Colonic mucosa (tissue), 4 donors: ENCODE measurements around the gene PIAS4. TPM values are rescaled to one million over a fixed set of nuclear protein-coding genes. Genes with fewer than 3 reads are reported as not detected.

ENCODE experiments used
- DNase-seq: peaks from one replicate; pipeline ENCODE4 v3.0.0-alpha.2; 2020
- H3K27ac ChIP-seq: fragments of 200-600 bp; one replicate; pipeline ENCODE4 v1.8.0; 2021
- H3K27me3 ChIP-seq: fragments of 200-600 bp; one replicate; pipeline ENCODE4 v1.8.0; 2021
- H3K36me3 ChIP-seq: fragments of 200-600 bp; one replicate; pipeline ENCODE4 v1.8.0; 2021
- H3K4me1 ChIP-seq: fragments of 200-600 bp; one replicate; pipeline ENCODE4 v1.8.0; 2021; ENCODE audit warnings: mild to moderate bottlenecking
- H3K4me3 ChIP-seq: fragments of 200-600 bp; one replicate; pipeline ENCODE4 v1.8.0; 2021
- H3K9ac ChIP-seq, 2 donors: one replicate each; pipeline ENCODE4 v1.7.0; 2013; ENCODE audit warnings: control low read depth in 2 of 2, low read depth in 2 of 2, low read length in 2 of 2
- H3K9me3 ChIP-seq: fragments of 200-600 bp; one replicate; pipeline ENCODE4 v1.8.0; 2021
- intact Hi-C: fragments of 100-400 bp; cut with DNase I; formaldehyde crosslinking; loops from one replicate; pipeline ENCODE4 v1.14.1; 2022
- total RNA-seq, 2 donors: library from RNA; stranded (reverse); fragmentation: NEBNext Ultra II Directional in 1 of 2; extraction: Animal tissue kit (Norgen Biotek cat#: 25700) in 1 of 2; gene quantifications; one replicate each; pipeline ENCODE4 v1.2.1, GENCODE V29; 2021
- TF ChIP-seq, protein P1 (sequence below): fragments of 200-600 bp; IDR thresholded peaks from one replicate; pipeline ENCODE4 v1.8.0; 2022; ENCODE audit warnings: antibody characterized with exemption, mild to moderate bottlenecking
- donor health status: healthy.
- donor health status: DM: no; HTN: no; CAD: no.
- donor health status: DM: no; HTN: no; CAD: no.

Gene PIAS4
- total RNA-seq, 2 donors from 2014 or later, result 29.9 to 31.5 TPM

GRCh38 chr19:4016903-4017638, 9.5 kb downstream of the PIAS4 start:
- no peak for DNase-seq
- H3K36me3 ChIP-seq, result peaks cover 8% of the 10 kb centered on the region
- H3K4me1 ChIP-seq, result peaks cover 4% of the 10 kb centered on the region
- H3K4me3 ChIP-seq, result no peak overlapping the region
- H3K9ac ChIP-seq, result no peak overlapping the region
- TF ChIP-seq, protein P1, sequence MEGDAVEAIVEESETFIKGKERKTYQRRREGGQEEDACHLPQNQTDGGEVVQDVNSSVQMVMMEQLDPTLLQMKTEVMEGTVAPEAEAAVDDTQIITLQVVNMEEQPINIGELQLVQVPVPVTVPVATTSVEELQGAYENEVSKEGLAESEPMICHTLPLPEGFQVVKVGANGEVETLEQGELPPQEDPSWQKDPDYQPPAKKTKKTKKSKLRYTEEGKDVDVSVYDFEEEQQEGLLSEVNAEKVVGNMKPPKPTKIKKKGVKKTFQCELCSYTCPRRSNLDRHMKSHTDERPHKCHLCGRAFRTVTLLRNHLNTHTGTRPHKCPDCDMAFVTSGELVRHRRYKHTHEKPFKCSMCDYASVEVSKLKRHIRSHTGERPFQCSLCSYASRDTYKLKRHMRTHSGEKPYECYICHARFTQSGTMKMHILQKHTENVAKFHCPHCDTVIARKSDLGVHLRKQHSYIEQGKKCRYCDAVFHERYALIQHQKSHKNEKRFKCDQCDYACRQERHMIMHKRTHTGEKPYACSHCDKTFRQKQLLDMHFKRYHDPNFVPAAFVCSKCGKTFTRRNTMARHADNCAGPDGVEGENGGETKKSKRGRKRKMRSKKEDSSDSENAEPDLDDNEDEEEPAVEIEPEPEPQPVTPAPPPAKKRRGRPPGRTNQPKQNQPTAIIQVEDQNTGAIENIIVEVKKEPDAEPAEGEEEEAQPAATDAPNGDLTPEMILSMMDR, result no peak
- H3K9me3 ChIP-seq, result no peaks in the 10 kb centered on the region
- no peak overlapping the region for H3K27ac ChIP-seq
- intact Hi-C loops, result no loop called here
- H3K27me3 ChIP-seq, result no peaks in the 10 kb centered on the region

DNA sequence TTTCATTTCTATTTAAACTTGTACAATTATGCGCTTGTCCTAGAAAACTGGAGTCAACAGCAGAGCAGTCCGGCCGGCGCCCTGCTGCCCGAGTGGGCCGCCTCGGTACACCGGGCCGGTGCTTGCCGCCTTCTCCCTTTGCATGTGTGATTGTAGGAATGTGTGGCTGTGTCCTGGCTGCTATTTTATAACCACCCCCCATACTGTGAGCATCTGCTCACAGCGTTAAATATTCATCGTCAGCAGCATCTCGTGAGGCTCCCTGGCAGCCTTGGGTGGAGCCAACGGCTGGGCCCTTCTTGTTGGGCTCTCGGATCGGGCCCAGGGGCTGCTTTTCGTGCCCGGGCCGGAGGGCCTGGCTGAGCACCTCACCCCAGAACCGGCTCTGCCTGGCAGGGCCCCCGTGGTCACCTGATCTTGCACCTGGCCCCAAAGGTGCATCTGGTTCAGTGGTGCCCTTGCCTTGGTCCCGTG, 10.6 kb downstream of the PIAS4 start:
- intact Hi-C loops, result no loop called here
- no peaks in the 10 kb centered on the region for H3K9me3 ChIP-seq
- H3K27ac ChIP-seq, result no peak overlapping the region
- no peaks in the 10 kb centered on the region for H3K27me3 ChIP-seq
- no peak overlapping the region for H3K4me3 ChIP-seq
- TF ChIP-seq, protein P1, result no peak
- peaks cover 6% of the 10 kb centered on the region for H3K36me3 ChIP-seq
- H3K9ac ChIP-seq, result no peak overlapping the region
- DNase-seq, result no peak
- peaks cover 4% of the 10 kb centered on the region for H3K4me1 ChIP-seq

GRCh38 chr19:4018775-4019504, 11.4 kb downstream of the PIAS4 start:
- H3K4me3 ChIP-seq, result no peak overlapping the region
- peaks cover 4% of the 10 kb centered on the region for H3K4me1 ChIP-seq

DNA sequence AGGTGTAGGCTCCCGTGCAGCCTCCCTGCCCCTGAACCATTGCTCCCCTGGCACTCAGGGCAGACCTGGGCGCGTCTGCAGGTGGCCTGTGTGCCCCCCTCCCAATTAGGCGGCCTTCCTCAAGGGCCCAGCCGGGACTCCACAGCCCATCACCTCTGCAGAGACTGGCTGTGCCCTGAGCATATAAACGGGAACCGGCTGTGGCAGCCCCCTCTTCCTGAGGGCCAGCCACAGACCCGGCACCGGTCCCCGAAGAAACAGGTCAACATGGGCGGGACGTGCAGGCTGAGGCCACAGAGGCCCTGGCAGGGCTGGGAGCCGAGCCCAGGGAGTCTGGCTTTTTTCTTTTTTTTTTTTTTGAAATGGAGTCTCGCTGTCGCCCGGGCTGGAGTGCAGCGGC, 12.0 kb downstream of the PIAS4 start:
- TF ChIP-seq, protein P1, result no peak
- no peak for DNase-seq
- intact Hi-C loops, result no loop called here
- Histone ChIP-seq H3K27me3 (no peaks in the 10 kb centered on the region), H3K36me3 (no peaks in the 10 kb centered on the region), H3K9ac (no peak overlapping the region), H3K27ac (no peak overlapping the region), H3K4me1 (peaks cover under 1% of the 10 kb centered on the region), H3K9me3 (no peaks in the 10 kb centered on the region), H3K4me3 (no peak overlapping the region)

More at GRCh38 chr19:4018775-4019504, 11.4 kb downstream of the PIAS4 start:
- no peak overlapping the region for H3K27ac ChIP-seq
- DNase-seq, result no peak
- intact Hi-C loops, result no loop called here
- no peaks in the 10 kb centered on the region for H3K36me3 ChIP-seq
- H3K27me3 ChIP-seq, result no peaks in the 10 kb centered on the region
- H3K9ac ChIP-seq, result no peak overlapping the region
- TF ChIP-seq, protein P1, result no peak
- H3K9me3 ChIP-seq, result no peaks in the 10 kb centered on the region

- Histone ChIP-seq H3K9me3 (no peaks in the 10 kb centered on the region), H3K36me3 (no peaks in the 10 kb centered on the region), H3K9ac (no peak overlapping the region), H3K4me3 (no peak overlapping the region), H3K4me1 (no peaks in the 10 kb centered on the region), H3K27ac (no peak overlapping the region), H3K27me3 (no peaks in the 10 kb centered on the region)
- intact Hi-C loops, result no loop called here
- TF ChIP-seq, protein P1, result no peak
- DNase-seq, result no peak
These were observed 16.3 kb downstream of the PIAS4 start for GRCh38 chr19:4023600-4024398.
